ENCODE measurements around the gene HOXA9.

HOXA9 gene

DNA sequence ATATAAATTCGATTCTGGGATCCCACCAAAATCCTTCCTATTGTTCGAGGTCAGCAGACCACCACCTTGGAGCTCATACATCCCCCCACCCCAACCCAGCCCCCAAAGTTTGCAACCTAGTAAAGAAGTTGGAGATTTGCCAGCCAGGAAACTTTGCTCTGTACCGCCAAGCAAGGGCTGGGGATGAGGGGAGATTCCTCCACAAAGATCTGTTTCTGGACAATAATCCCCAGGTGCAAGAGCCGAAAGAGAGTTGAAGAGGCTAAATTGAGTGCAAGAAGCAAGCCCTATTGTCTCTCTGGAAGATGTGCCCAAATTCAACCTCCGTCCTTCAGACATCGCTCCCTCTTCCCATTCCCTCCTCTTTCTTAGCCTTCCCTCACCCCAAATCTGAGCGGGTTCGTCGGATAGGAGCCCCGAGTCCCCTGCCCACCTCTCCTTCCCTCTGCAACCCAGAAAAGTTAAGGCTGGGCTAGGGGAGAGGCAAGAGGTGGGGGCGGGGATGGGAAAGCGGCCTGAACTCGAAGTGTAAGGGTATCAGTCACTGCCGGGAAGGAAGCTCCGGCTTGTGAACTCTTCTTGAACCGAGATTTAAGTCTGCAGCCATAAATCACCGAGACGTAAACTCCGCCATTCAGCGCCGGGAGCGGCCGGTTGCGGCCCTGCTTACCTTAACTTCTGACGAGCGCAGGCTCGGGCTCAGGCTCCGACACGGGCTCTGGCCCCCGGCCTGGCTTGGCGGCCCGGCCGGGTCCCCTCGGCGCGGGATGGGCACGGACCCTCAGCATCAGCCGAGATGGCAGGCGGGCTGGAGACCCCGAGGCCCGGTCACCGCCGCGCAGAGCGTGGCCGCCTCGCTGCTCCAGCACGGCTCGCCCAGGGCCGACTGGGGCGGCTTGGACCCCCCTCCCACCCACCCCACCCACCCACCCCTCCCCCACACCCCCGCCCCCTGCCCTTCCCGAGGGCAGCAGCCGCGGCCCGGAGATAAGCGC, 52.1 kb downstream of the HOXA9 start:
- DNase-seq (ENCODE audit: low read depth in 2 of 2), result no peak
